Measurements from ENCODE around the gene PLEKHG4B. TPM values are rescaled to one million over a fixed set of nuclear protein-coding genes. Genes with fewer than 3 reads are reported as not detected.

Gene PLEKHG4B
- total and polyA plus RNA-seq, 2 of the 8 experiments (the other 6 are each of a cell fraction or from before 2014, with no cell fraction given) = 31.1 to 43.6 TPM

DNA sequence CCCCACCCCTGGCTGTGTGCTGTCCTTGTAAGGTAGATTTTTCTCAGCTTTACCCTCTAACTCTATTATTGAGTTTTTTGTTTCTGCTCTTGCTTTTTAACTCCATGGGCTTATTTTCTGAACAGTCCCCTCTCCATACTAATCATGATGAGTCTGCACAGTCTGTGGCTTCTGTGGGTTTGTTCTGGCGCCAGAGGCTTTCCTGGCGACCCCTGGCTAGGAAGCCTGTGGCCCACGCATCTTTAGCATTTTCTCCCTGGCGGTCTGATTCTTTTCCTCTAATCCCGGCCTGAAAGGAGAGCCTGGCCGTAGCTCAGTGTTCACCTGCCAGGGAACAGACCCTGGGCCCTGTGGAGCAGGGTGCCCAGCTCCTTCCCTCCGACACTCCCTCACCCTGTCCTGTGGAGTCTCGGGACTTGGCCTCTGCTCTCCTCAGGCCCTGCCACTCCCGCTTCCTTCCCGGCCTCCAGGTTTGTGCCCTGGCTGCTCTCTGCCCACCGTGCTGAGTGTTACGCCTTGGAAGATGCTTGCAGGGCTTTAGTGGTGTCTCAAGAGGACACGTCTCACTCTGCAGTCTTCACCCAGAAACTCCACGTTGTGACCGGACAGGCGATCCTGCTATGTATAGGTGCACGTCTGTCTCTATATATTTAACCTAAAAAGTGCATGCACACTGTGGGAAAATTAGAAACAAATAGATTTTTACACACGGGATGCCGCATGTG lies 67.6 kb downstream of the PLEKHG4B start:
- Histone ChIP-seq H3K56ac (replicated peaks; ENCODE audit: insufficient read length, low read depth, low read length) (no peak overlapping the region), H3K4me2 (ENCODE audit: insufficient read depth in 1 of 2, low read depth in 2 of 2, low read length in 2 of 2) (no peak overlapping the region), H3K27me3 (replicated peaks in 1 of 4; ENCODE audit: control insufficient read depth in 3 of 4, extremely low read depth in 1 of 4, insufficient read depth in 3 of 4, low read length in 3 of 4) (no peaks in the 10 kb centered on the region), H3K14ac (ENCODE audit: insufficient read length) (no peak overlapping the region), H2BK15ac (ENCODE audit: low read length) (no peak overlapping the region), H2BK120ac (replicated peaks; ENCODE audit: low read depth, low read length) (no peak overlapping the region), H2BK20ac (ENCODE audit: low read length) (no peak overlapping the region), H2BK5ac (ENCODE audit: low read depth, low read length) (no peak overlapping the region), H2AK5ac (ENCODE audit: low read depth, low read length) (no peak overlapping the region), H3K36me3 (ENCODE audit: control insufficient read depth in 2 of 4, insufficient read depth in 4 of 4, low read length in 3 of 4) (peaks cover 14 to 75% (median 29%) of the 10 kb centered on the region in 4 experiments; a peak in 6 of 8 replicates), H3K9me3 (ENCODE audit: insufficient read depth in 2 of 2, low read depth in 1 of 2, low read length in 1 of 2) (peaks cover 0 to 3% of the 10 kb centered on the region in 2 experiments; a peak in 1 of 4 replicates), H3K23me2 (ENCODE audit: low read depth, low read length) (no peaks in the 10 kb centered on the region), H3K79me1 (ENCODE audit: low read depth, low read length) (no peaks in the 10 kb centered on the region; the same call in 1 of the 2 replicates), H3K4me3 (ENCODE audit: extremely low read depth in 1 of 4, insufficient read depth in 2 of 4, low read depth in 3 of 4, low read length in 4 of 4) (no peak overlapping the region), H3K79me2 (ENCODE audit: control insufficient read depth in 1 of 2, insufficient read depth in 2 of 2, low read length in 2 of 2) (no peaks in the 10 kb centered on the region), H3K18ac (ENCODE audit: extremely low read depth, low read length) (no peak overlapping the region), H4K8ac (ENCODE audit: extremely low read depth, insufficient read depth, low read length) (no peak overlapping the region), H2BK12ac (ENCODE audit: low read depth, low read length) (no peak overlapping the region), H3K4me1 (replicated peaks in 1 of 4; ENCODE audit: control insufficient read depth in 3 of 4, insufficient read depth in 4 of 4, low read length in 3 of 4) (no peaks in the 10 kb centered on the region; a peak in 1 of 7 replicates), H4K5ac (ENCODE audit: insufficient read length, low read depth, low read length) (no peak overlapping the region), H4K20me1 (replicated peaks in 1 of 2; ENCODE audit: control insufficient read depth in 1 of 2, insufficient read depth in 2 of 2, low read length in 2 of 2) (peaks cover 0 to 4% of the 10 kb centered on the region in 2 experiments), H3K23ac (ENCODE audit: insufficient read length) (no peak overlapping the region), H3K9ac (replicated peaks in 1 of 4; ENCODE audit: extremely low read depth in 1 of 4, low read depth in 3 of 4, low read length in 3 of 4) (no peak overlapping the region), H2AFZ (ENCODE audit: low read length) (no peak overlapping the region), H3K4ac (replicated peaks; ENCODE audit: insufficient read length, low read depth, low read length) (no peak overlapping the region), H4K91ac (replicated peaks; ENCODE audit: insufficient read length, low read length) (no peak overlapping the region), H3K27ac (ENCODE audit: low read depth, low read length) (no peak overlapping the region)
- FAIRE-seq = no peak
- ChIA-PET CTCF (ENCODE audit: partially characterized antibody) (interaction anchor here (0.6 to 1.0 kb wide), 4 partner anchors 10 to 157 kb away, joined by 3 read pairs; no protein-coding TSS in a partner anchor), POLR2A (ENCODE audit: partially characterized antibody) (interaction anchor here (0.6 to 4.5 kb wide), 4 partner anchors 10 to 98 kb away, joined by 3 to 18 read pairs (median 3); partner anchors contain the start of gene PLEKHG4B)
- 86% methylated on average over 18 of the region's 19 CpGs; no CpG with 5 or more reads in 1 of the 2 experiments for WGBS, 2 experiments (ENCODE audit: extremely low coverage in 1 of 2, insufficient coverage in 1 of 2, insufficient read length in 1 of 2, insufficient replicate concordance in 2 of 2, low coverage in 1 of 2, low lambda C conversion rate in 2 of 2, missing lambda C conversion rate in 1 of 2)
- no peak for DNase-seq (ENCODE audit: low read depth in 1 of 2, low spot score in 2 of 2)
- no peak for TF ChIP-seq CHD1 (IDR thresholded peaks at IDR 0.05; ENCODE audit: low read depth, low read length)
- TF ChIP-seq ATF2 (IDR thresholded peaks at IDR 0.05; ENCODE audit: low read length) = no peak
- TF ChIP-seq RAD21 (IDR thresholded peaks at IDR 0.05 in 1 of 2, conservative IDR thresholded peaks at IDR 0.05 in 1 of 2; ENCODE audit: low read depth in 2 of 2, low read length in 2 of 2) = no peak
- no peak for TF ChIP-seq TEAD4 (IDR thresholded peaks at IDR 0.05; ENCODE audit: low read depth, low read length)
- no peak for TF ChIP-seq SIN3A (conservative IDR thresholded peaks at IDR 0.05 in 1 of 2, IDR thresholded peaks at IDR 0.05 in 1 of 2; ENCODE audit: low read depth in 1 of 2, low read length in 2 of 2)
- TF ChIP-seq, protein P1, sequence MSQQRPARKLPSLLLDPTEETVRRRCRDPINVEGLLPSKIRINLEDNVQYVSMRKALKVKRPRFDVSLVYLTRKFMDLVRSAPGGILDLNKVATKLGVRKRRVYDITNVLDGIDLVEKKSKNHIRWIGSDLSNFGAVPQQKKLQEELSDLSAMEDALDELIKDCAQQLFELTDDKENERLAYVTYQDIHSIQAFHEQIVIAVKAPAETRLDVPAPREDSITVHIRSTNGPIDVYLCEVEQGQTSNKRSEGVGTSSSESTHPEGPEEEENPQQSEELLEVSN (IDR thresholded peaks at IDR 0.05) = no peak
- no peak for TF ChIP-seq ASH2L (IDR thresholded peaks at IDR 0.05; ENCODE audit: low read length)
- no peak for TF ChIP-seq SP1 (IDR thresholded peaks at IDR 0.05; ENCODE audit: low read depth, low read length)
- no peak for TF ChIP-seq SAP30 (IDR thresholded peaks at IDR 0.05; ENCODE audit: insufficient read depth, insufficient replicate concordance, low read length)
